Muscle layer of colon (tissue), 2 donors: Measurements from ENCODE around the gene RPL18A.

Experiments
- H3K27ac ChIP-seq: one replicate; pipeline ENCODE4 v1.7.0; 2013; ENCODE audit warnings: low read depth, mild to moderate bottlenecking, low read length, moderate library complexity
- H3K27me3 ChIP-seq, 2 donors: one replicate each; pipeline ENCODE4 v1.7.0; 2013; ENCODE audit warnings: low read length in 2 of 2, mild to moderate bottlenecking in 2 of 2; ENCODE audit not compliant: insufficient read depth in 2 of 2, control insufficient read depth in 1 of 2
- H3K36me3 ChIP-seq: one replicate; pipeline ENCODE4 v1.7.0; 2013; ENCODE audit warnings: mild to moderate bottlenecking, low read length; ENCODE audit not compliant: insufficient read depth
- H3K4me1 ChIP-seq: one replicate; pipeline ENCODE4 v1.7.0; 2013; ENCODE audit warnings: mild to moderate bottlenecking, low read length; ENCODE audit not compliant: insufficient read depth
- H3K4me3 ChIP-seq, 2 donors: one replicate each; pipeline ENCODE4 v1.7.0; 2013; ENCODE audit warnings: low read length in 2 of 2, low read depth in 1 of 2, mild to moderate bottlenecking in 1 of 2, moderate library complexity in 1 of 2
- H3K9ac ChIP-seq: one replicate; pipeline ENCODE4 v1.7.0; 2013; ENCODE audit warnings: low read length
- H3K9me3 ChIP-seq: one replicate; pipeline ENCODE4 v1.7.0; 2013; ENCODE audit warnings: mild to moderate bottlenecking, low read length
- donor health status: abdominal sarcoma.
- donor health status: Adenocarcinoma of cecum.

Gene RPL18A

GRCh38 chr19:17893766-17894165 lies 34.1 kb downstream of the RPL18A start:
- H3K9me3 ChIP-seq: no peaks in the 10 kb centered on the region
- no peaks in the 10 kb centered on the region for H3K36me3 ChIP-seq
- no peak overlapping the region for H3K4me3 ChIP-seq
- H3K9ac ChIP-seq: no peak overlapping the region
- H3K27ac ChIP-seq: no peak overlapping the region
- H3K27me3 ChIP-seq: no peaks in the 10 kb centered on the region
- H3K4me1 ChIP-seq: no peaks in the 10 kb centered on the region

GRCh38 chr19:17902701-17903100 lies 43.0 kb downstream of the RPL18A start:
- Histone ChIP-seq H3K27me3 (no peaks in the 10 kb centered on the region), H3K27ac (no peak overlapping the region), H3K4me3 (no peak overlapping the region), H3K9ac (no peak overlapping the region), H3K9me3 (no peaks in the 10 kb centered on the region), H3K4me1 (no peaks in the 10 kb centered on the region), H3K36me3 (no peaks in the 10 kb centered on the region)

DNA sequence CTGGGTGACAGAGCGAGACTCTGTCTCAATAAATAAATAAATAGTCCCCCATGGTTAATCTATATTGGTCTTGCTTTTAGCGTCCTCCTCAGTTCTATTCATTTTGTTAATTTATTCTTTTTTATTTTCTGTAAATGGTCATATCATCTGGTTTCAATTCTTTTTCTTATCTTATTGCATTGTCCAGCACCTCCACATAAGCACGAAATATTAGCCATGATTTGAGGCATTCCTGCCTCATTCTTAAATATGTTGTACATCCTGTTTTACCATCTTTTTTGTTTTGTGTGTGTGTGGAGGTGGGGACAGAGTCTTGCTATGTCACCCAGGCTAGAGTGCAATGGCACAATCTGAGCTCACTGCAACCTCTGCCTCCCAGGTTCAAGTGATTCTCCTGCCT lies 48.5 kb downstream of the RPL18A start:
- Histone ChIP-seq H3K36me3 (no peaks in the 10 kb centered on the region), H3K4me1 (no peaks in the 10 kb centered on the region), H3K27me3 (no peaks in the 10 kb centered on the region), H3K9ac (no peak overlapping the region), H3K9me3 (peaks cover 5% of the 10 kb centered on the region), H3K27ac (no peak overlapping the region), H3K4me3 (no peak overlapping the region)

DNA sequence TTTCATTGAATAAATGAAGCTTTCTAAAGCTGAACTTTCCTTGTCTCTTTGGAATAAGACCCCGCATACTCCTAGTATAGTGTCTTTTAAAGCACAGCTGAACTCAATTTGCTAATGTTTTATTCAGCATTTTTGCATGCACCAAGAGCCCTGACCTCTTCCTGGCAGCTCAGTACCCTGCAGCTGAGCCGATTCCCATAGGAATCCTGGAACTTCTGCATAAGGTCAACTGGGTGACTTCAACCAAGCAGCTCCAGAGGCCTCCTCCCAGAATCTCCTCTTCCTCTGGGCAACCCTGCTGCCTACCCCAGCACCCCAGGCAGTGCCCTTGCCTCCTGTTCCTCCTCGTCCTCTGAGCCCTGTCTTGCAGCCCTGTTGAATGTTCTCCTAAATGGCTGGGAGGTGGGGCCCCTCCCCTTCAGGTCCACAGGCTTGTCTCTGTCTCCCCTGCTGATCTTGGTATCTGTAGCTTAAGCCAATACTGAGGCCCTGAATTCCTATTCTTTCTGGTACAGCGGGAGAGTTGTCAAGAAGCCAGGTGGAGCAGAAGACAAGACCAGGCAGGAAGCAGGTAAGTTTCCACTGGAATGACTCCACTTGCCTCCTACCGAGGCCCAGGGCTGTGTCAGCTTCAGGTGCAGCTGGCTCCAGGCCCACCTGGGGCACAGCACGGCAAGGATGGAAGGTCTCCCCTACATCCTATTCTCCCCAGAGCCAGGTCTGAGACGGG lies 49.5 kb downstream of the RPL18A start:
- H3K27ac ChIP-seq: no peak overlapping the region
- no peak overlapping the region for H3K4me3 ChIP-seq
- no peaks in the 10 kb centered on the region for H3K36me3 ChIP-seq
- no peaks in the 10 kb centered on the region for H3K27me3 ChIP-seq
- no peaks in the 10 kb centered on the region for H3K4me1 ChIP-seq
- H3K9me3 ChIP-seq: peaks cover 5% of the 10 kb centered on the region
- no peak overlapping the region for H3K9ac ChIP-seq

DNA sequence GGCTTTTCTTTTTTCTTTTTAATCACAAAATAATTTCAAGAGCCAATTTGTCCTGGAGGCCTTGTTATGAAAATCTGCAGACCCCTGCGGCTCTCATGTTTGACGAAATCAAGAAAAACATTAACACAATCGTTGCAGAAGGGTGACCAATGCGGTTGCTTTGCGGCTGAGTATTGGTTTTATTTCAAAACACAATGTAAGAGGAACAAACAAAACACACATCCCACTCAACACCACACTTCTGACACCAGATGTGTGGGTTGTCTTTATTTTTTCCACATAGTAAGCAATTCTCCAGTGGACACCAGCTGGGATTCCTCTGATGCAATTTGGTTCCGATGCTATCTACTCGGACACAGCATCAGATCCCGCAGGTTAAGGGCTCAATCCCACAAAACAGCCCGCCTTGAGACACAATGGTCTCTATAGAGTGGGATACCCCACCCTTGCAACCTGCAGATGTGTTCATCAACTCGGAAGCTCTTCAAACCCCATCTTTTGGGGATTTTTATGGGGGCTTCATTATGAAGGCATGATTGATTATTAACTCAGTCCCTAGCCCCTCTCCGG lies 51.2 kb downstream of the RPL18A start:
- Histone ChIP-seq H3K4me3 (no peak overlapping the region), H3K9ac (no peak overlapping the region), H3K4me1 (no peaks in the 10 kb centered on the region), H3K9me3 (peaks cover 5% of the 10 kb centered on the region), H3K27me3 (no peaks in the 10 kb centered on the region), H3K36me3 (no peaks in the 10 kb centered on the region), H3K27ac (no peak overlapping the region)
